Measurements from ENCODE around the gene PRRC2B. TPM values are rescaled to one million over a fixed set of nuclear protein-coding genes. Genes with fewer than 3 reads are reported as not detected.
"Not testable (repeated sequence)": the region's sequence is repeated elsewhere in the genome, so short reads cannot be mapped to it uniquely, and the experiment has no call there.

Gene PRRC2B
- total RNA-seq, 4 donors from 2014 or later = 102 to 168 (median 144) TPM

DNA sequence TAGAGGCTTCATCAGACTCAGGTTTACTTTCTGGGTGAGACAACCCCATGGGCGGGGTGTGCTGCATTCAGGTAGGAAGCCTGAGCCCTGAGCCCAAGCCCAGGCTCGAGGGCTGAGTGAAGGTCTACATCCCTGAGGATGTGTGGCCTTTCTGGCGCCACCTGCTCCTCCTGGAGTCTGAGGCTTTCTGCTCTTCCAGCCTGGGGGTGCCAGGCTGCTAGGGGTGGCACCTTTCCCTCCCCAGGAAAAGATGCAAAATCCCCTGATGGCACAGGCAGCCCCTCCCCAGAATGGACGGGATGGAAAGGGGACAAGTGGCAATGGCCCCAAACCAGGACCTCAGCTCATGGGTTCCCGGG, 44.4 kb upstream of the PRRC2B start:
- no peak for TF ChIP-seq POLR2A (IDR thresholded peaks at IDR 0.05)
- TF ChIP-seq, protein P1, sequence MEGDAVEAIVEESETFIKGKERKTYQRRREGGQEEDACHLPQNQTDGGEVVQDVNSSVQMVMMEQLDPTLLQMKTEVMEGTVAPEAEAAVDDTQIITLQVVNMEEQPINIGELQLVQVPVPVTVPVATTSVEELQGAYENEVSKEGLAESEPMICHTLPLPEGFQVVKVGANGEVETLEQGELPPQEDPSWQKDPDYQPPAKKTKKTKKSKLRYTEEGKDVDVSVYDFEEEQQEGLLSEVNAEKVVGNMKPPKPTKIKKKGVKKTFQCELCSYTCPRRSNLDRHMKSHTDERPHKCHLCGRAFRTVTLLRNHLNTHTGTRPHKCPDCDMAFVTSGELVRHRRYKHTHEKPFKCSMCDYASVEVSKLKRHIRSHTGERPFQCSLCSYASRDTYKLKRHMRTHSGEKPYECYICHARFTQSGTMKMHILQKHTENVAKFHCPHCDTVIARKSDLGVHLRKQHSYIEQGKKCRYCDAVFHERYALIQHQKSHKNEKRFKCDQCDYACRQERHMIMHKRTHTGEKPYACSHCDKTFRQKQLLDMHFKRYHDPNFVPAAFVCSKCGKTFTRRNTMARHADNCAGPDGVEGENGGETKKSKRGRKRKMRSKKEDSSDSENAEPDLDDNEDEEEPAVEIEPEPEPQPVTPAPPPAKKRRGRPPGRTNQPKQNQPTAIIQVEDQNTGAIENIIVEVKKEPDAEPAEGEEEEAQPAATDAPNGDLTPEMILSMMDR (IDR thresholded peaks at IDR 0.05) = no peak
- intact Hi-C loops (cut with DNase I; ENCODE audit: low total_unique reads) = no loop called here
- no peak overlapping the region for H3K4me3 ChIP-seq (ENCODE audit: low read depth, poor library complexity, severe bottlenecking)
- no peak for DNase-seq (ENCODE audit: low spot score in 2 of 2)
- WGBS, 2 donors = 37 to 53% methylated on average over 4 to 5 of the region's 5 CpGs

DNA sequence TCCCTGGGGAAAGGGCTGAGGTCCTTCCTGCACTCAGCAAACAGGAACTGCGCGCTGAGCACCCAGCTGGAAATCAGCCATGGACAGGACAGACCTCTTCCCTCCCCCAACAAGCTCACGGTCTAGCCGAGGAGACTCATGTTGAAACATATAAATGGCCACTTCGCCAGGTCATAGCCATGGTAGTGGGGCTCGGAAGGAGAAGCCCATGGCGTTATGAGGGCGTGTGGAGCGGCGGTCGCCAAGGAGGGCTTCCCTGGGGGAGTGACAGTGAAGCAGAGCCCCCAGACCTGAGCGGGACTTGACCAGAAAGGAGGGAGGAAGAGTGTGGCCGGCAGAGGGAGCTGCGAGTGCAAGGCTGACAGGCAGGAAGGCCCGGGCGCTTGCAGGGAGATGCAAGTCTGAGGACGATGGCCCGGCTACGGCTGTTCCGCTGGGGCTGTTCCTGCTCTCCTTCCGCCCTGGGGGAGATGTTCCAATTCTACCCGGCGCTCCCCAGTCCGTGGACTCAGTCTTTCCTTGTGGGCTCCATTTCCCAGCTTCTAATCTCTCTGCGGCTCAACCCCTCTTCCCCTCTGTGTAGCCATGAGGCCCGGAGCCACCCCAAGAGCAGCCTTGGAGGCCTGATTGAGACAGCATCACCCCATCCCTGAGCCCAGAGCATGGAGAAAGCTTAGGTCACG, 43.9 kb upstream of the PRRC2B start:
- peak; percentile 85 to 98 for DNase-seq (ENCODE audit: low spot score in 2 of 2)
- intact Hi-C loops (cut with DNase I; ENCODE audit: low total_unique reads) = loop anchor here (5.0 to 10.0 kb wide), 2 partner anchors 55 to 392 kb away; partner anchors contain the start of gene RAPGEF1
- TF ChIP-seq, protein P1 (IDR thresholded peaks at IDR 0.05) = peak in 1 of 3 donors; percentile 82
- TF ChIP-seq POLR2A (IDR thresholded peaks at IDR 0.05) = no peak
- 10 to 11% methylated on average over 26 to 27 of the region's 27 CpGs for WGBS, 2 donors
- H3K4me3 ChIP-seq (ENCODE audit: low read depth, poor library complexity, severe bottlenecking) = no peak overlapping the region

DNA sequence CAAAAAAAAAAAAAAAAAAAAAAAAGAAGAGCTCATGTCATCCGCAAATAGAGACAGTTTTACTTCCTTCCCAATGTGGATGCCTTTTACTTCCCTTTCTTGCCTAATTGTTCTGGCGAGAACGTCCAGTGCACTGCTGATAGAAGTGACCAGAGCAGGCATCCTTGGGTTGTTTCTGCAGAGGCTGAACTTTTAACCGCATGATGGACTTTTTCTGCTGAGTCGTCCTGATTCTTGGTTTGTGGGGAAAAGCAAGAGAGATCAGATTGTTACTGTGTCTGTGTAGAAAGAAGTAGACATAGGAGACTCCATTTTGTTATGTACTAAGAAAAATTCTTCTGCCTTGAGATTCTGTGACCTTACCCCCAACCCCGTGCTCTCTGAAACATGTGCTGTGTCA, 37.4 kb upstream of the PRRC2B start:
- WGBS, 2 donors = 62 to 66% methylated on average over 5 to 6 of the region's 6 CpGs
- intact Hi-C loops (cut with DNase I; ENCODE audit: low total_unique reads) = loop anchor here (10.0 kb wide), 1 partner anchor 48 kb away; no protein-coding TSS in a partner anchor
- H3K4me3 ChIP-seq (ENCODE audit: low read depth, poor library complexity, severe bottlenecking) = not testable (repeated sequence)
- DNase-seq (ENCODE audit: low spot score in 2 of 2) = peak in 1 of 2 donors; percentile 43

DNA sequence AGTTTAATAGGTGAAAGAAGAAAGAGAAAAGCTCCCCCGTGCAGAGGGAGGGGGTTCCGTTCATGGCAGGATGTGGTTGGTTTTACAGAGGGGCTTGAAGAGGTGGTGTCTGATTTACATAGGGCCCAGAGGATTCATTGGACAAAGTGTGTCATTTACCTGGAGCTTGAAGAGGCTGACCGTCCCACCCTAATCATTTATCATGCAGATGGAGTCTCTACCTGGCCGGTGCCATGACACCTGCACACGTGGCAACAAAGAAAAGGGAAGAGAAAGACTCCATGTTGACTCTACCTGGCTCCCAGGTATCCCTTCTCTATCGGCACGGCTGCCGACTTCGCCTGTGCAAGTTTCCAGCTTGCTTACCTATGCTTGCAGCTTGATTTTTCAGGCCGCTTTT, 35.3 kb upstream of the PRRC2B start:
- 80 to 83% methylated on average over 10 of the region's 10 CpGs for WGBS, 2 donors
- H3K4me3 ChIP-seq (ENCODE audit: low read depth, poor library complexity, severe bottlenecking) = no peak overlapping the region
- TF ChIP-seq, protein P1 (IDR thresholded peaks at IDR 0.05) = no peak
- TF ChIP-seq POLR2A (IDR thresholded peaks at IDR 0.05) = no peak
- intact Hi-C loops (cut with DNase I; ENCODE audit: low total_unique reads) = loop anchor here (10.0 kb wide), 1 partner anchor 46 kb away; no protein-coding TSS in a partner anchor
- DNase-seq (ENCODE audit: low spot score in 2 of 2) = no peak

DNA sequence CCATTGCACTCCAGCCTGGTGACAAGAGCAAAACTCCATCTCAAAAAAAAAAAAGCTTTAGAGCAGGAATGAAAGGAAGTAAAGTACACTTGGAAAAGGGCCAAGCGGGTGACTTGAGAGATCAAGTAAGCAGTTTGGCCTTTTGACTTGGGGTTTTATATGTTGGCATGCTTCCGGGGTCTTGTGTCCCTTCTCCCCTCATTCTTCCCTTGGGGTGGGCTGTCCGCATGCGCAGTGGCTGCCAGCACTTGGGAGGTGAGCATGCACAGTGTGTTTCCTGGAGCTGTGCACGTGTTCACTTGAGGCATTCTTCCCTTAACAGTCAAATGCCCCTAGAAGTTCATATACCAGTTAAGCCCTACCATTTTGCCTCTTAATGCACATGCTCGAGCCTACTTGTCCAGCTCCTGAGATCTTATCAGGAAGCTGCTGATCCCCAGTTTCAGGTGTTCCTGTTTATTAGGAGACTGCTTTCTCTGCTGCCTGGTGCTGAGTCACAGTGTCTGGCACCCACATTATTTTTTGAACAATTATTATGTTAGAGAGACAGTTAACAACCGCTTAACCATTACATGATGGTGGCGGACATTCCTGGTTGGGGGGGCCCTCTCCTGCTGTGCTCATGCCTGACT, 32.6 kb upstream of the PRRC2B start:
- TF ChIP-seq, protein P1 (IDR thresholded peaks at IDR 0.05) = no peak
- no peak for TF ChIP-seq POLR2A (IDR thresholded peaks at IDR 0.05)
- intact Hi-C loops (cut with DNase I; ENCODE audit: low total_unique reads) = no loop called here
- no peak overlapping the region for H3K4me3 ChIP-seq (ENCODE audit: low read depth, poor library complexity, severe bottlenecking)
- peak in 1 of 2 donors; percentile 32 for DNase-seq (ENCODE audit: low spot score in 2 of 2)
- 24 to 51% methylated on average over 8 of the region's 8 CpGs for WGBS, 2 donors

DNA sequence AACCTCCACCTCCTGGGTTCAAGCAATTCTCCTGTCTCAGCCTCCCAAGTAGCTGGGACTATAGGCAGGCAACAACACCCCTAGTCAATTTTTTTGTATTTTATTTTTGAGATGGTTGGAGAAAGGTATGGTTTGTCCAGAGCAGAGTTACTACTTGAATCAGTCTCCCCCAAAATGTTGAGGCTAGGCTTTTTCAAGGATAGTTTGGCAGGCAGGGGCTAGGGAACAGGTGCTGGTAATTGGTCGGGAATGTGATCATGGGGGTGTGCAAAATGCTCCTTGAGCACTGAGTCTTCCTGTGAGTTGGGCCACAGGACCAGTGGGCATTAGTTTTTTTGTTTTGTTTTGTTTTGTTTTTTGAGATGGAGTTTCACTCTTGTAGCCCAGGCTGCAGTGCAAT, 28.3 kb upstream of the PRRC2B start:
- intact Hi-C loops (cut with DNase I; ENCODE audit: low total_unique reads) = no loop called here
- TF ChIP-seq, protein P1 (IDR thresholded peaks at IDR 0.05) = no peak
- TF ChIP-seq POLR2A (IDR thresholded peaks at IDR 0.05) = no peak
- no peak overlapping the region for H3K4me3 ChIP-seq (ENCODE audit: low read depth, poor library complexity, severe bottlenecking)
- 88 to 100% methylated on average over 1 of the region's 1 CpG for WGBS, 2 donors
- no peak for DNase-seq (ENCODE audit: low spot score in 2 of 2)

All from lower leg skin (tissue), 4 donors.